Measurements from ENCODE around the gene NCBP2L.

Gene NCBP2L

DNA sequence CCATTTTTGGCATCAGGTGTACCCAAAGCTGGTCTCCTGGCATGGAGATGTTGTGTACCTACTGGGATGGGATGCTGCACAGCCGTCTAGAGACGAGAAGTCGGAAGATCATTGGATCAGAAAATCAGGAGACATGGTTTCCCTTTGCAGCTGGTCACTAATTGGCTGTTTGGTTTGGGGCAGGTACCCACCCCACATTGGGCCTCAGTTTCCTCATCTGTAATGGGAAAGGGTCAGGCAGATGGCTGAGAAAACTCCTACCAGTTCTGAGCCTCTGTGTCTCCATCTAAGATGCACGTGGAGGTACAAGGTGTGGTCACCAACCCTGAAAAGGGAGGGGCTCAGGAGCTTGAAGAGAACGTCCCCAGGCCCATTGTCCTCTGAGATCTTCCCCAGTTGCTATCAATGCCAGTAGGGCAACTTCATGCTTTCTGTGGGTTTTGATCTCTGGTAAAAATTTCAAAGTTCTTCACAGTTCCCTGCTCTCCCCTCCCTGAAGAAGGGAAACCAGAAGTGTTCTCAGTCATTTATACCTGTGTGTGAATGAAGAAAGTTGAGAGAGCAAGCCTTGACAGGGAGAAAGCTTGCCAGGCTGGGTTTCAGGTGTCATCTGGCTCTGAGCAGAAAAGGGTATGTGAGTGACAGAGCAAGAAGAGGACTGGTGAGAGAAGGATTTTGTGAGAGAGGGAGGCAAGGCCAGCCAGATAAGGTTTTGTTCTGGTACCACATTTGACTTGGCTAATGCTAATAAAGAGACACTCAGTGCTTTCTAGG is 17.0 kb upstream of the NCBP2L start:
- H3K4me3 ChIP-seq (replicated peaks in 1 of 2; ENCODE audit: low read depth in 2 of 2, low read length in 2 of 2): no peak overlapping the region
- TF ChIP-seq, protein P1, sequence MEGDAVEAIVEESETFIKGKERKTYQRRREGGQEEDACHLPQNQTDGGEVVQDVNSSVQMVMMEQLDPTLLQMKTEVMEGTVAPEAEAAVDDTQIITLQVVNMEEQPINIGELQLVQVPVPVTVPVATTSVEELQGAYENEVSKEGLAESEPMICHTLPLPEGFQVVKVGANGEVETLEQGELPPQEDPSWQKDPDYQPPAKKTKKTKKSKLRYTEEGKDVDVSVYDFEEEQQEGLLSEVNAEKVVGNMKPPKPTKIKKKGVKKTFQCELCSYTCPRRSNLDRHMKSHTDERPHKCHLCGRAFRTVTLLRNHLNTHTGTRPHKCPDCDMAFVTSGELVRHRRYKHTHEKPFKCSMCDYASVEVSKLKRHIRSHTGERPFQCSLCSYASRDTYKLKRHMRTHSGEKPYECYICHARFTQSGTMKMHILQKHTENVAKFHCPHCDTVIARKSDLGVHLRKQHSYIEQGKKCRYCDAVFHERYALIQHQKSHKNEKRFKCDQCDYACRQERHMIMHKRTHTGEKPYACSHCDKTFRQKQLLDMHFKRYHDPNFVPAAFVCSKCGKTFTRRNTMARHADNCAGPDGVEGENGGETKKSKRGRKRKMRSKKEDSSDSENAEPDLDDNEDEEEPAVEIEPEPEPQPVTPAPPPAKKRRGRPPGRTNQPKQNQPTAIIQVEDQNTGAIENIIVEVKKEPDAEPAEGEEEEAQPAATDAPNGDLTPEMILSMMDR (IDR thresholded peaks at IDR 0.05; ENCODE audit: low read depth, low read length): no peak
- no peak for DNase-seq (ENCODE audit: low read depth in 2 of 2)

DNA sequence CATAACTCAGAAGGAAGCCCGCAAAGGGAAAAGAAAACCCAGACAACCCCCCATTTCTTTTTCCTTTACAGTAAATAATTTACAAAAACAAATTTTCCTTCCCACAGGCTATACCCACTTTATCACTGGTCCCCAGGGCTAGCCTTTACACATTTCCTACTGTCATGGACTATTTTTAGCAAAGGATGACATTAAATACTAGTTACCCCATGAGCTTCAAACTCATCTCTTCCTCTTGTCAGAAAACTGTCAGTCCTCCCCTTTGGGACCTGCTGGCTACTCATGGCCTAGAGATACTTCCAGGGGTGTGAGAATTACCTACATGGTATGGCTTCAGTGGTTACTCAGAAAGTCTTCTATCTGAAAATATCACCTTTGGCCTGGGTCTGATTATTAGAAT is 13.9 kb upstream of the NCBP2L start:
- no peak overlapping the region for H3K4me3 ChIP-seq (replicated peaks in 1 of 2; ENCODE audit: low read depth in 2 of 2, low read length in 2 of 2)
- TF ChIP-seq, protein P1 (IDR thresholded peaks at IDR 0.05; ENCODE audit: low read depth, low read length): no peak

DNA sequence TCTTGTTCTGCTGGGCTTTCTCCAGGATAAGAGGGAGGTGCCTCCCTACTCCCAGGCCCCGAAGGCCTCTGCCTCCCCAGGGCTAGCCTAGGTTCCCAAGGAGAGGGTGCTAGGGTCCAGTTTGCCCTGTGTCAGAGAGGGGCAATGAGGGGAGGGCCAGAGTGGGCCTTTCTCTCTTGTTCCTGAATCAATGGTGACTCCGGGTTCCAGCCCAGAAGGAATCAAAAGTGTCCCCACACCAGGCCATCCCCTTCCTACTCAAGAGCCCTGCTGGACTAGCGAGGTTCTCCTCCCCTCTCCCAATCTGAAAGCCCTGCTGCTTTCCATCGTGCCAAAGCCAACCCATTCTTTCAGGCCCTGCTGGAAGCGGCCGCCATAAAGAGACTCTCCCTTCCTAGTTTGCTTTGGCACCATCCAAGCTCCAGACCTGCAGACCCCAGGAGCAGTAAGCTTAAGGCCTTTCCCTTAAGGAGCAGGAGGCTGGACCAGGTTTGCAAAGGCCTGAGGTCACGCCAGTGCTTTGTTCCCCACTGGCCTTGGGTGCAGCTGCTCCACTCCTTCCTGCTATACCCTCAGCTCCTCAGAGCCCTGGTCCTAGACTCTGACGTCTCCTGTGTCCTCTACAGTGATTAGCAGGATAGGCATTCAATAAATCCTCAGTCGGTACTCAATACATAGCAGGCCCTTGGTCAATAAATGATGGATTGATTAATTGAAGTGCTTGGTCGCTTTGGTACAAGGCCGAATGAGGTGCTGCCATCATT is 12.5 kb upstream of the NCBP2L start:
- H3K4me3 ChIP-seq (replicated peaks in 1 of 2; ENCODE audit: low read depth in 2 of 2, low read length in 2 of 2): no peak overlapping the region
- no peak for DNase-seq (ENCODE audit: low read depth in 2 of 2)
- TF ChIP-seq, protein P1 (IDR thresholded peaks at IDR 0.05; ENCODE audit: low read depth, low read length): no peak

More for the DNA sequence above, 13.9 kb upstream of the NCBP2L start:
- no peak for DNase-seq (ENCODE audit: low read depth in 2 of 2)

DNA sequence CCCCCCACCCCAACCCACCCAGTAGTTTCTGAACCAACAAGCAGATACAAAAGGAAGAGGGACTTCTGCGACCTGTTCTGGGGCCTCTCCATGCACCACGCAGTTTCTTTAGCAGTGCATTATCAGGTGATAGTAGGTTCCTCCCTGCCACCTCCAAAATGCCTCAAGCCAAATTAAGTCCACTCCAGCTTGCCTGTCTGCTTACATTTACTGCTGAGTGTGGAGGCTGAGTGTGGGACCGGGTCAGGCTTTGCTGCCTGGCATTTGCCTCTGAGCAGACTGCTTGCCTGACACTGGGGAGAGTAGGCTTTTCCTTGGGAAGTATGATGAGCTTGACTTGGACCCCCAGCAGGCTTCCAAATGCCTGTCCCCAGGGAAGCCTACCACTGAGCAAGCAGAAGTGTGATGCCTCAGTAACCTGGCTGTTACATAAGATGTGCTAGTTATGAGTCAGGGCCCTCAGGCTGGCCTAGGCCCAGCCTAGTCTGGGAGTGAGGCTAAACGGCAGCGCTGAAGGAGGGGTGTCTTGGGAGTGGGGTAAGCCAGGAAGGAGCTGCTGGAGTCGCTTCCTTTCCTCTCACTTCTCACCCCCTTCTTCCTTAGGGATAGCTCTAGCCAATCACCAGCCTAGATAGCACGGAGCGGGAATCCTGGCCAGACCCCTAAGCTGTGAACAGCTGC is 10.9 kb upstream of the NCBP2L start:
- peak; percentile 78 to 82 for DNase-seq (ENCODE audit: low read depth in 2 of 2)
- TF ChIP-seq, protein P1 (IDR thresholded peaks at IDR 0.05; ENCODE audit: low read depth, low read length): no peak
- no peak overlapping the region for H3K4me3 ChIP-seq (replicated peaks in 1 of 2; ENCODE audit: low read depth in 2 of 2, low read length in 2 of 2)

DNA sequence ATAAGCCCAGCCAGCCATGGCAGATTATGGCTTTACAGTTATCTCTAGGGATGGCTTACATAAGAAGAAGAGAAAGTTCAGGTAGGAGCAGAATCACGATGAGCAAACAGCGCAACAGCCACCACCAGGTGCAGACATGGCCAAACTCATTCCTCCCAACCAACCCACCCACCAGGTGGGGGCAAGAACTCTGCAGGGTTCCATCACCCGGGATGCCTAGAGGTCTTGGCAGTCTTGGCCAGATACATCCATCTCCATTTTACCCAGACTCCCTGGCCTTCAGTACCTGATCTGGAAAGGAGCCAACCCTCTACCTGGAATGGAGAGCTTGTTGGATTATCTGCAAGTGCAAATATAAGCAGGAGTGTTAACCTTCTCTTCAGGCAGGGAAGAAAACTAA is 9.5 kb upstream of the NCBP2L start:
- TF ChIP-seq, protein P1 (IDR thresholded peaks at IDR 0.05; ENCODE audit: low read depth, low read length): no peak
- DNase-seq (ENCODE audit: low read depth in 2 of 2): no peak
- no peak overlapping the region for H3K4me3 ChIP-seq (replicated peaks in 1 of 2; ENCODE audit: low read depth in 2 of 2, low read length in 2 of 2)

DNA sequence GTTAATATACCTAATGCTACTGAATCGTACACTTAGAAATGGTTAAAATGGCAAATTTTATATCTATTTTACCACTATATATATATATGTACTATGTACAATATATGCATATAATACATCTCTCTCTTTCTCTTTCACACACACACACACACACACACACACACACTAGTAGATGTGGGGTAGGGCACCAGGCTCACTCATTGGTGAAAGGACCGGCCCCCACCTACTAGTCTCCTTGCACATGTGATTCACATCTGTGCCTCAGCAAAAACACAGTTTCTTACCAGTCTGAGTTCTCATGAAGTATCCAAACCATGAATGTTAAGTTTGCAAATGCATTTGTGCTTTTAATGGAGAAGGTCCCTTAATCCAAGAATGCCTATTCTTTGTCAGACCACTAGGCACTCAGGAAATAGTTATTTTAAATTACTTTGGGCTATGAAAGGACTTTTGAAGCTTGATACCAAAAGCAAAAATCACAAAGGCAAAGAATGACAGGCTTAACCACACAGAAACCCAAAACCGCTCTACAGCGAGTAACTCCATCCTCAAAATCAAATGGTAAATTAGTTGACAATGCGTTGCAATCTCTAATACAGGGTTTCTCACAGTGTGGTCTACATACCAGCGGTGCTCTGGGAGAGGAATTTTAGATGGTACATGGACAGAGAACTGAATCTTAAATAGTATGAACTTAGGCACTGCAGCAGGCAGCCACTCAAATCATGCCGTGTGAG is 7.8 kb upstream of the NCBP2L start:
- DNase-seq (ENCODE audit: low read depth in 2 of 2): no peak
- no peak overlapping the region for H3K4me3 ChIP-seq (replicated peaks in 1 of 2; ENCODE audit: low read depth in 2 of 2, low read length in 2 of 2)
- TF ChIP-seq, protein P1 (IDR thresholded peaks at IDR 0.05; ENCODE audit: low read depth, low read length): no peak
